GM13977 (cell line): ENCODE measurements around the gene AQP6.

Source experiments
- DNase-seq: peaks from one replicate; pipeline ENCODE4 v3.0.0; 2012; ENCODE audit warnings: low spot score
- CTCF ChIP-seq: IDR thresholded peaks from 2 replicates; pipeline ENCODE4 v1.5.1; 2012; ENCODE audit warnings: mild to moderate bottlenecking, control low read depth; ENCODE audit not compliant: insufficient read depth; ENCODE audit errors: extremely low read depth, missing control alignments
- in situ Hi-C: fragments of 300-500 bp; cut with MboI; formaldehyde crosslinking; loops from one replicate; pipeline ENCODE4 v1.12.0; 2022; ENCODE audit warnings: low sequenced_read_pairs, low pct_unique_long_range_greater_than_20kb, mixed read lengths, inconsistent platforms; ENCODE audit not compliant: unreplicated experiment

AQP6 gene

DNA sequence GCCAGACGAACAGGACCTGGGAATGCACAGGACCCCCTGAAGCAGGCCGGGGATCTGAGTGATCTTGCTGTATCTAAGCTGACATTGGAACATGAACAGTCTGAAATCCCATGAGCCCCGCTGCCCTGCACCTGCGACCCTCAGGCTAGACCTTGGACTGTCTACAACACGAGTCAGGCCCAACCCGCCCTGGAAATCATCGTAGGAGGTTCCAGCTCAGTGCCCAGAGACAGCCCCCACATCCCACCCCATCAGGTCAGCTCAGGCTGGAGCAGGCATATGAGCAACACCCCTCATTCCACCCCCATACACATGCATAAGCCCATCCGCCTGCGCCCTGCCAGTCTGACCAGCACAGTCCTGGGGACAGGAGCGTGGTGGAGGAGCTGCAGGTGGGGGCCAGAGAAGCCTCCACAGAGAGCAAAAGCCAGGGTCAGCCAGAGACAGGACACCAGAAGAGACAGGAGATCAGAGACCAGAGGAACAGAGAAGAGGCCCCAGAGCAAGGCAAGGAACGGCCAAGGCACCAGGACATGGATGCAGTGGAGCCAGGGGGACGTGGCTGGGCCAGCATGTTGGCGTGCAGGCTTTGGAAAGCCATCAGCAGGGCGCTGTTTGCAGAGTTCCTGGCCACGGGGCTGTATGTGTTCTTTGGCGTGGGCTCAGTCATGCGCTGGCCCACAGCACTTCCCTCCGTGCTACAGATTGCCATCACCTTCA lies at the start of gene AQP6:
AQP6 (plus strand) TSS at position 307 of the 720 bp plus-strand sequence; CDS start at position 534, 227 bp downstream.
- DNase-seq = no peak
- in situ Hi-C loops = no loop called here
- TF ChIP-seq CTCF = no peak

DNA sequence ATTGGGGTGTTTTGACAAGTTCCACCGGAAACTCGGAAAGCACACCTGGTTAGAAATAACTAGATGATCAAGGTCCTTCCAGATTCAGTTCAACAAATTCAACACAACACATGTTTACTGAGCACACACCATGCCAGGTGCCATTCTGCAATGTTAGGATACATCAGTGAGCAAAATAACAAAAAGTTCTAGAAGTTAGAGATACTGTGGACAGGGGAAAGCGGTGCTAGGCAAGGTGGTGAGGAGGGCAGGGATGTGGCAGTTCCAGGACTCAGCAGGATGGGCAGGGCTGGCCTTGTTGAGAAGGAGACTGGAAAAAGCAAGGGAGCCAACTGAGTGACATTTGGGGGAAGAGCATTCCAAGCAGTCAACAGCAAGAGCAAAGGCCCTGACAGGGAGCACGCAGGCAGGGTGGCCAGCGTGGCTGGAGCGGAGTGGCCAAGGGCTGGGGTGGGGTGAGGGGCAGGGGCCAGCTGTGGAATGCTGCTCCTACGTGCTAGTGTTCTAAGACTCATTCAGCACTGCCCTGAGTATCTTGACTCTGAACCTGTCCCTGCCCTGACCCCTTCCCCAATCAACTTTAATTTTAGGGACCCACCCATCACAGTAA lies 49.6 kb upstream of the AQP6 start:
- no peak for TF ChIP-seq CTCF
- in situ Hi-C loops = no loop called here
- DNase-seq = no peak

- DNase-seq = no peak
- TF ChIP-seq CTCF = no peak
- in situ Hi-C loops = no loop called here
Observed at GRCh38 chr12:49923880-49924556, 48.7 kb upstream of the AQP6 start.

DNA sequence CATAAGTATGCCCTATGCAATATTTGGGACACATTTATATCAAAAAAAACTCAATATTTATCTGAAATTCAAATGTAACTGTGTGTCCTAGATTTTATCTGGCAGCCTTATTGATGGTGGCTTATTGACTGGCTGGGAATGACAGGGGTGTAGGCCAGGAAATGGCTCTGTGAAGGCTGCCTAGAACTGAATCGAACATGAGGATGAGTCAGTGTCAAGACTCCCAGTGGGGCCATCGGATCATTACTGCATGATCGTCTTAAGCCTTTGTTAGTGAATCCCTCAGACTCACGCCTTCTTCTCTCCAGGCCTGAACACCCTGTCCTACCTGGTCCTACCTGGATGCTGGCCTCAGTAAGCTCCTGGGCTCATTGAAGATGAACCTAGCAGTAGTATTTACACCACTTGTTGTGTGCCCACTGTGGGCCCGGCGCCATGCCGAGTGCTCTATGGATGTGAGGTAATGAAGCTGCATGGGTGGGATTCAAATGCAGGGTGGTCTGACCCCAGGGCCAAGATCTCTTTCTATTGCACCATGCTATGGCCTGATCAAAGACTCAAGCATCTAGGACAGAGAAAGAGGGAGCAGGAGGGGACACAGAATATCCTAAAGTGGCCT lies 48.0 kb upstream of the AQP6 start:
- DNase-seq = no peak
- in situ Hi-C loops = no loop called here
- TF ChIP-seq CTCF = no peak

GRCh38 chr12:49925433-49926204 lies 47.1 kb upstream of the AQP6 start:
- TF ChIP-seq CTCF = no peak
- in situ Hi-C loops = no loop called here
- no peak for DNase-seq

- no peak for TF ChIP-seq CTCF
- DNase-seq = no peak
- in situ Hi-C loops = no loop called here
Observed at GRCh38 chr12:49928471-49928870, 44.3 kb upstream of the AQP6 start.
